ENCODE data around the gene SNED1.
A peak's percentile ranks its signal among the peaks of the same experiment; 100 is the strongest.
"Not testable (repeated sequence)": the region's sequence is repeated elsewhere in the genome, so short reads cannot be mapped to it uniquely, and the experiment has no call there.

SNED1 gene

DNA sequence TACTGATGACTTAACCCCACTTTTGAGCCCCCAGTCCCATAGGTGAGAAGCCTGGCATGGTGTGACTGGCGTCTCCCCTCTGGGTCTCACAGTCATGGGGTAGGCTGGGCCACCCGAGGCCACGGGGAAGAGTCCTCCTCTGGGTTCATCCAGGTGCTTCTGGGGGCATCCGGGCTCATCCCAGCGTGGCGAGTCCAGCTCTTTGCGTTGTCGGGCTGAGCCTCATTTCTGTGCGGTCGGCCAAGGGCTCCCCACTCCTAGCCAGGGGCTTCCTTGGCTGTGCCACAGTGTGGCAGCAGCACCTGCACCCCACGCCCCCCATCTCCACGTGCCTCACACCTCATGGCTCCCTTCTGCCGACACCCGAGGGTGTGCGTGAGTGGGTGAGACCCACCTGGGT, 27.6 kb upstream of the SNED1 start:
- no peak for DNase-seq (ENCODE audit: insufficient read length, low spot score)
- no peak for FAIRE-seq

DNA sequence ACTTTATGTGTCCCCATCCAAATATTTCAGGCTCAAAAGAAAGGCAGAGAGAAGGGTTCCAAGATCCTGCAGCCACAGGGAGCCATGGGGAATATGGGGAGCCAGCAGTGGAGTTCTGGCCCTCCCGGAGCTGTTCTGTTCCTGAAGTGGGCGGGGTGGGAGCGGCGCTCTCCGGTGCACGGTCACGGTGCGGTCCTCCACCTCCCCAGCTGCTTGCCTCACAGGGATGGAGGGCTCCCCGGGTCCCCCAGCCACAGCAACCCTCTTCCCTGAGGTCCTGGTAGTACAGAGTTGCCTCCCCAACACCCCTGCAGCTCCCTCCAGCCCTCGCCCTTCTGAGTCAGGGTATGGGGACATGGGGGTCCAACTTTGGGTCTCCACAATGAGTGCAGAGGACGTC, 26.2 kb upstream of the SNED1 start:
- FAIRE-seq = no peak

DNA sequence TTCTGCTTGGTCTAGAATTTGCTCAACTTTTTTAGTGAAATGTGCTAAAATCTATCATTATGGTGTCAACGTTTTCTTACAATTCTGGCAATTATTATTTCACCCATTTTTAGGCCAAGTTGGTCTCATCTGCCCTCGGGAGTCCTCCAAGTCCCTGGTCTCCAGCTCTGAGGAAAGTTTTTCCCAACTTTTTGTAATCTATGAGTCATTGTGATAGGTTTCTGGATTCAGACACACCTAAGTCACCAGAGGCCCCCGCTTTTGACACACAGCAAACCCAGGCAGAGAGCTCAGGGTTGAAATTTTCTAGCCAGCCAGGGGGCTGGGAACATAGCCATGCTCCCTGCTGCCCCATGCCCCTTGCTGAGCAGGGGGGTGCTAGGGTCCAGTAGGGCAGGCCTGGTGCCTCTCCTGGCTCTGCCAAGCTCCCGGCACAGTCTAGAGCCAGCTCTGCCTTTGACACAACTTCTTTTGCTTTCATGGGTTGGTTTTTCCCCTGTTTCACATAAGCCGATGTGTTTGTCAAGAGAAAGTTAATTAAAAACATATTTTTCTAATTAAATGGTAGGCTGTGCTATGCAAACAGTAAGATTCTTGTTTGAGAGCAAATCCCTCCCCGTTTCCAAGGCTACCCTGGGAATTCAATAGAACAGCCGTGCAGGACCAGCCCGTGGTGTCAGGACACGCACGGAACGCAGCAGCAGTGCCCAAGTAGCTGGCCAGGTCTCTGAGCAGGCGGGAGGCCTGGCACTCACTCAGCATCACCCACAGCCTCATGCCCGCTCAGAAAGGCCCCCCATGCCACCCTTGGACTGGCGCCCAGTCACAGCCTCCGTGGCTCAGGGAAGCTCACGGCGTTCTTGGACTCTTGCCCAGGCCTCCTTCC, 25.5 kb upstream of the SNED1 start:
- DNase-seq (ENCODE audit: insufficient read length, low spot score) (no peak), FAIRE-seq (no peak)

More for the DNA sequence above, 26.2 kb upstream of the SNED1 start:
- no peak for DNase-seq (ENCODE audit: insufficient read length, low spot score)

DNA sequence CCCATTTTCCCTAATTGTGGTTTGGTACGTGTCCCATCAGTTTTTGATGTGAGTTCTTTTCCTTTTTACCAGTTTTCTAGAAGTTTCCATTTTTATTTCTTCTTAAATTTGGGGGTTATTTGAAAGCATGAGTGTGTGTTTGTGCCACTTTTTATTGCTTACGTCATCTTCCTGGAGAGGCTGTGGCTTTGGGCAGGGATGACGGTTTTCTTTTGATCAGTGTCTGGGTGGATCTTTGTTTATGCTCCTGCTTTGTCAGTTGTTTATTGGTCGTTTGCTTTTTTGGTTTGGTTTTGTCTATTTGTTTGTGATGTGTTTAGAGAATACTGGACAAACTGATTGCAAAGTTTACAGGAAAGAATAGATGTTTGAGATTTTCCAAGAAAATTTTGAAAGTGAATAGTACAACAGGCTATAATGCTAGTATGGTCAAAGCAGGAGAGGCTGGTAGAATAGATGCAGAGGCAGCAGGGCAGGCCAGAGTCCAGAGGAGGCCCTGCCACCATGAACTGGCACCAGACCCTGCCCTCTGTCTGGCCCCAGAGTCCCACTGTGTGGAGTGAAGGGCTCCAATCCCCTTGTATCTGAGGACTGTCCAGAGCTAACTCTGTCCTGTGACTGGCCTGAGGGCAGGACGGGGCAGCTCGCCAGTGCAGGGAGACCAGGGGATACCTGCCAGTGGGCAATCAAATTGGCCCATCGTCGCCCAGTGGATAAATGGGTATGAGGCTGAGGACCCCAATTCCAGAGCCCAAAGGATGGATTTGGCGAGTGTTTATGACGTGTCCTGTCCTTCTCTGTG, 23.4 kb upstream of the SNED1 start:
- FAIRE-seq (no peak), DNase-seq (ENCODE audit: insufficient read length, low spot score) (no peak)

DNA sequence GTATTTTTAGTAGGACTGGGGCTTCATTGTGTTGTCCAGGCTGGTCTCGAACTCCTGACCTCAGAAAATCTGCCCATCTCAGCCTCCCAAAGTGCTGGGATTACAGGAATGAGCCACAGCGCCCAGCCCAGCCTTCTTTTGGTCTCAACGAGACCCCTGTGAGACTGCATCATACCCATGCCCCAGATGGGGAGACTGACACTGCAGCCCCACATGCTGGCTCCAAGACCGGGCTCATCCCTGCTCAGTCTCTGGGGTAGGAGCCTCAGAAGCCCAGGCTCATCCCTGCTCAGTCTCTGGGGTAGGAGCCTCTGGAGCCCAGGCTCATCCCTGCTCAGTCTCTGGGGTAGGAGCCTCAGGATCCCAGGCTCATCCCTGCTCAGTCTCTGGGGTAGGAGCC, 22.5 kb upstream of the SNED1 start:
- not testable (repeated sequence) for DNase-seq (ENCODE audit: insufficient read length, low spot score); FAIRE-seq

DNA sequence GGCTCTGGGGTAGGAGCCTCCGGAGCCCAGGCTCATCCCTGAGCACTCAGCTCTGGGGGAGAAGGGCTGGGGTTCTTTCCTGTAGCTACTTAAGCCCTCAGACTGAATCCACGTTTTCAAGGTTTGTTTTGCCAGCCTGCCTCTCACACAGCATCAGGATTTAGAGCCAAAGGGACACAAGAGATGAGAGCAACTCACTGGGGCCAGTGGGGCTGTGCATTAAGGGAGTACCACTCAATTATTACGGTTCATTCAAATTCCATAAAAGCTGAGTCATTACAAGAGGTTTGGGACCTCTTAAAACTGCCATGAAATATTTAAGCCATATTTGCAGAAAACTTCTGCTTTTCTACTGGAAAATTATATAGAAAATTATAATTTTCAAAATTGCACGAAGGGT, 17.1 kb upstream of the SNED1 start:
- no peak for DNase-seq (ENCODE audit: insufficient read length, low spot score)
- no peak for FAIRE-seq

DNA sequence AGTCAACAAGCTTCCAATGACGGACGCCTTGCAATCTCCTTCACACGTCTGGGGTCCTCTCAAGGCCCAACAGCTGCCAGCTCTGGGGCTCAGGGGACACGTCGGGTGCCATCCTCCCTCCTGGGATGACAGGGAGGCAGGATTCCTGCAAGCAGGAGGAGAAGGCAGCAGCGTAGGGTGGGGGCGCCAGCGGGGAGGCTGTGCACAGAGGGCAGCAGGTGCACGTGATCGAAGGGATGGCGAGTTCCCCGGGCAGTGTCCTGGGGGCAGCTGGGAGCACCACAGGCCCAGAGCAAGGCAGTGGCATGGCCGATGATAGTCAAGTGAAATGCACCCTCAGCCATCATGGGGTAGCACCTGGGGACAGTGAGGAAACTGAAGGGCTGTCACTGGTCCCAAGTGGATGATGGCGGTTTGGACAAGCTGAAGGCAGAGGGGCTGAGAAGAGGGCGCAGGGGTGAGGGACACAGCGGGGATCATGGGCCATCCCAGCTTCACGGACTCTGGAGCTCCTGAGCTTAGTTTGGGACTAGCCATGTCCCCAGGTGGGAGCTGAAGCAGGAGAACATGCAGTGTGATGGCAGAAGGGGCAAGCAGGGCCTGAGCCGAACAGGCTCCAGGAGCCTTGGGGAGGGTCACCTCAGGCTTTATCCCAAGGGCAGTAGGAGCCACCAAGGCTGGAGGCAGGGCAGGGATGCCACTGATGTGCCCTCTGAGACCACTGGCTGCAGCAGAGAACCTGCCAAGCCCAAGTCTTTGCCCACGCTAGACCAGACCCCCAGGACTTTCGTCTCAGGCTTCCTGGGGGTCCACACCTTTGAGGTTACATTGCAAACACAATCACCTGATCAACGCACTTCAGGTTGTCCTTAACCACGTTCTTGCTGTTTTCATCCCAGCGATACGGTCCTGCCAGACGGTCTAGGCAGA, 16.3 kb upstream of the SNED1 start:
- DNase-seq (ENCODE audit: insufficient read length, low spot score) (no peak), FAIRE-seq (no peak)

DNA sequence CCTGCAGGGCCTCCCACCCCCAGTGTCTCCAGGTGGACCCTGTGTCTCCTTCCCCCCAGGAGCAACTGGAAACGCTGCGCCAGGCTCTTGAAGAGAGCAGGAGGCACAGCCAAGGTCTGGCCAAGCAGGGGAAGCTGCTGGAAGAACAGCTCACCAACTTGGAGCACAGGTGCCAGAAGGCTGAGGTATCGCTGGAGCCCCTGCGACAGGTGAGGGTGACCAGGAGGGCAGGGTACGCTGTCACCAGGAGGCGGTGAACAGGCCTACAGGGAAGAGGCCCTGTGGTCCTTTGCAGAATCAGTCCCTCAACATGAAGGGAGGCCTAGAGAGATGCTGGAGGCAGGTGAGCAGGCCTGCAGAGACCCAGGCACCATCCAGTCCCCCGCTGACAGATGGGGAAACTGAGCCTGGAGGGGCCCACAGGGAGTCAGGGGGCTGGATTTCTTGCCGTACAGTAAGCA, 15.6 kb upstream of the SNED1 start:
- FAIRE-seq = no peak
- no peak for DNase-seq (ENCODE audit: insufficient read length, low spot score)

DNA sequence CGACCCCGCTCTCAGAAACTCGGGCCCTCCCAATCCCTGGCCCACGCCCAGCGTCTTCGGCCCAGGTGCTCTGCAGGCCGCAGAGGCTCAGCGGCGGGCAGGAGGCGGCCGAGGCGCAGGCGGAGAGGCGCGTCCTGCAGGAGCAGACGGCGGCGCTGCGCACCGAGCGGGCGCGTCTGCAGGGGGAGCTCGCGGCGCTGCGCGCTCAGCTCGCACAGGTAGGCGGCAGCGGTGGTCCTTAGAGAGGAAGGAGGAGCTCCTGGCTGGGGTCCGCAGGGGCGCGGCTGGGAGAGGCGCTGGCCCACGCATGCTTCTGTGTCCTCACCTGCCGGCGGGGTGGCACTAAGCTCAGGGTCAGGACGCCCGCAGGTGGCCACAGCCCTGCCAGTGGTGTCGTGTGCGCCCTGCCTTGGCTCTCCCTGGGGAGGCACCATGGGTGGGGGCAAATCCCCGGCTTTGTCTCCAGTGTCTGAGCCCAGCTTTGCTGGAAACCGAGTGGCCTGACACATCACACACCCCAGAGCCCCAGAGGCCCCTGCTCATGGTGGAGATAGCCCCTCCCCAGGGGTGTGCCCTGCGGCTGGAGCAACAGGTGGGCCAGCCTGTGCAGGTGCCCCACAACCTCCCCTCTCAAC, 14.9 kb upstream of the SNED1 start:
- no peak for FAIRE-seq
- no peak for DNase-seq (ENCODE audit: insufficient read length, low spot score)

DNA sequence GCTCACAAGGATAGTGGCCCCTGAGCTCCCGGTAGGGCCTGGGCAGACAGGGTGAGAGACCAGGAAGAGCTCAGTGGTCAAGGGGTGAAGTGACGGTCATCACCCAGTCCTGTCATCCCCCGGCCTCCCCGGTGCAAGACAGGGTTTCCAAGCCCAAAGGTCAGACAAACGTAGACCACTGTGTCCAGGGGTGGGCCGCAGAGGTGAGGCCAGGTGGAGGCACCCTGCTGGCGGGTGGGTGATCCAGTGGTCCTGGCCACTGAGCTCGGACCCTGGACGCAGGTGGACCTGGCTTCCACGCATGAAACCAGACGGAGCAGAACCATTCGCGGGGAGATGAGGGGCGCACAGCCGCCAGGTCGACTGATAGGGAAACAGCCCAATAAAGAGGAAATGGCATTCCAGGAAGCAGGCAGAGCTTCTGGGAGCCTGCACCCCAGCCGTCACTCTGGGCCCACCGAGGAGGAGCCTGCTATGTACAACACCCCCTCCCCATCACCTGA, 14.4 kb upstream of the SNED1 start:
- FAIRE-seq (no peak), DNase-seq (ENCODE audit: insufficient read length, low spot score) (no peak)

DNA sequence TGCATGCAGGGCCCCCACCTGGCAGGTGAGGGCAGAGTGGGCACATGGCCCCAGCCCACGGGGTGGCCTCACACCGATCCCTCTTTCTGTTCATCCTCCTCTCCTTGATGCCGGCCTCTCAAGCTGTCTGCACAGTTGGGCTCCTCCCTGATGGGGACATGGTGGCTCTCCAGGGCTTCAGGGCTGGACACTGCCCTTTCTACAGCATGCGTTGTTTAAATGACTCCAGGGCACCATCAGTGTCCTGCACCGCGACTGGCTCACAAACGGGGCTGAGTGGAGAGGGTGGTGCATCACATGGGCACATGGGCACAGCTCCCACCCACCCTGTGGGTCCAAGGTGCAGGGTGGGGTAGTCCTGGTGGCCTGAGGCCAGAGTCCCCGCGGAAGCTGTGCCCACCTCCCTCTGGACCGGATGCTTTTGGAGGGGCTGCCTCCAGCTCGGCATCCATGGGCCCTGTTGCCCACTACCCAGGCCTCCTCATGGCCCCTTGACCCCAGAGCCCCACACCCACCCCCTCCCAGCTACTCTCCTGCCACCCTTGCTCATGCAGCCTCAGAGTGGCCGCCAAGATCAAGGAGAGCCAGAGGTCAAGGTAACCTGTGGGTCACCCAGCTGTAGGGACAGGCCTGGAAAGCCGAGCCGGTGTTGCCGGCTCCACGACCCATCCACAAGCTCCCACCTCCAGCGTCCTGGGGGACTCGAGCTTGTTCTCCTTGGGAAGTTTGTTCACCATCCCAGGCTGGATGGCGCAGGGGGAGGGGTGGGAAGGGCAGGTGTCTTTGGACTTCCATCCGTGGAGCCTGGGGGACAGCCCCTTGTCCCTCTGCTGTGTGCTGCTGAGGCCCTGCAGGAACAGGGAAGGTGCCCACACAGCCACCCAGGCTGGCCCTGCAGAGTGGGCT, 12.3 kb upstream of the SNED1 start:
- FAIRE-seq (no peak), DNase-seq (ENCODE audit: insufficient read length, low spot score) (no peak)

DNA sequence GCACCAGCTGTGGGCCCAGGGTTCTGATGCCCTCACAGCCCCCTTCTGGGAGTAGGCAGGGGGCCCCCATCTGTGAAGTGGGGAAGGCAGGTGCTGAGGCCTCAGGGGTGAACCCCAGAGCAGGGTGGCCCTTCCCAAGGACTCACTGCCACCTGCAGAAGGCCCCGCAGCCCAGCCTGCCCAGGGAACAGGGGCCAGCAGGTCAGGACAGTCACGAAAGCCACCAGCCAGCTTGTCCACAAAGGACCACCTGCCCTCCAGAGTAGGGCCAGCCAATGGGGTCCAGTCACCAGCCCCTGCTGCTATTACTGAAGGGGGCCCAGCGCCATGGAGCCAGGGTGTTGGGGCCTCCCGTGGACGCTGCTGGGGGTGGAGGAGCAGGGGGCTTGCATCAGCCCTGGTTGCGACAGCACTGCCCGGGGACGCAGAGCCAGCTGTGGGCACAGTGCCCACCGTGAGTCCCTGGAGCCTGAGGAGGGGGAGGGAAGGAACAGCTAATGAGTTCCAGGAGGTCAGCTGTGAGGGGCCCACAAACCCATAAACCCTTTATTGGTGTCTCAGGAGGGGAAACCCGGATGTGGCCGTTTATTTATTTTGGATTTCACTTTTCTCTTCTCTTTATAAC, 11.5 kb upstream of the SNED1 start:
- no peak for FAIRE-seq

DNA sequence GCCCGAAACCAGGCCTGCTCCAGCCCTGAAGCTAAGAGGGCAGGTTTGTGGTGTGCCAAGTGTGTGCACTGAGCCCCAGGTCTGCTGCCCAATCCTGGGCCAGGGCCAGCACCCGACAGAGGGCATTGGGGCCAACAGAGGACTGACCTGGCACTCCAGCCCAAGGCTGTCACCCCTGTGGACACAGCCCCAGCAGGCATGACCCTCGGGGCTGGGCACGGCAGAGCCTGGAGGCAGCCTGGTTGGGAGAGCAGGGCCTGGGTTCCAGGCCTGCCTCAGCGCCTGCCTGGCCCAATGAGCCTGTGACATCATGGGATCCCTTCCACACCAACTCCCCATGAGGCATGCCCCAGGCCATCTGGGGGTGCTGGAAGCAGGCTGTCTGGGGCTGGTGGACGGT, 10.8 kb upstream of the SNED1 start:
- DNase-seq (ENCODE audit: insufficient read length, low spot score) (no peak), FAIRE-seq (no peak)

More for the DNA sequence above, 11.5 kb upstream of the SNED1 start:
- no peak for DNase-seq (ENCODE audit: insufficient read length, low spot score)

DNA sequence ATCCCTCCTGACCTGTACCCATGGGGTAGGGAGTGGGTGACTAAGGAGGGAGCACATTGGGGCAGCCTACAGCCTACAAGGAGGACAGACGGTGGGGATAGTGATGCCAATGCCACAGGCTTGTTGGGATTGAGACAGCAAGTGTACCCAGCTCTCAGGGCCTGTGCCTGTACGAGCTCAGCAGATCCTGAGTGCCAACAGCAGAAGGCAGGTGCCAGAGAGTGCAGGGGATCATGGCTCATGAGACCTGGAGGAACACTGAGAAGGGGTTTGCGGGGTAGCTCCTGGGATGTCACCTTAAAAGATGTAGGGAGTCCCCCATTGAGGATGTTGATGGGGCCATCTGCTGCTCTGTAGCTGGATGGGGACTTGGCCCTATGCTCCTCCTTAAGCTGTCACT, 10.3 kb upstream of the SNED1 start:
- DNase-seq (ENCODE audit: insufficient read length, low spot score) (no peak), FAIRE-seq (no peak)

DNA sequence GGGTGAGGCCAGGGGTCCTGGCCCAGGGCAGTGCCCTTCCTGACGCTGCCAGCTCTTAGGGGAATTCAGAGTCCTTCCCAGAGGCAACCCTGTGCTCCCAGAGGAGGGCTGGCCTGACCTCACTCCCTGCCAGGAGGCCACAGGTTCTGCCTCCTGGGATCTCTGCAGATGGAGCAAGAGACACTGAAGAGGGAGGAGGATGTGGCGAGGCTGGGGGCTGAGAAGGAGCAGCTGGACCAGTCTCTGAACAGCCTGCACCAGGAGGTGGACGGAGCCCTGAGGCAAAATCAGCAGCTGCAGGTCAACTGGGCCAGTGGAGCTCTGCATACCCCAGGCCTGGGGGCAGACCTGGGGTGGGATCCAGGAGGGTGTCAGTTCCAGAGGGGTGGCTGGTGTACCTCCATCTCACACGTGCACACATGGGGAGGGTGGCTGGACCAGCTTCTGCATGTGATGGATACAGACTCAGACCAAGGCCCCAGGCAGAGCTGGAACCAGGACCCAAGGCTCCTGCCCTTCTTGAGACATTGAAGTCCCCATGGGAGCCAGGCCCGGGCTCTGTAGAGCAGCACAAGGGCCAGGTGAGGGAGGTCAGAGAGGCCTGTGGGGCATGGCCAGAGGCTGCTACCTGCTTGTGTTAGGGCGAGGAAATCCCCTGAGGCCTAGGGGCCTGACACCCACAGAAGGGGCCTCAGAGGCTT, 9.7 kb upstream of the SNED1 start:
- FAIRE-seq (no peak), DNase-seq (ENCODE audit: insufficient read length, low spot score) (no peak)

DNA sequence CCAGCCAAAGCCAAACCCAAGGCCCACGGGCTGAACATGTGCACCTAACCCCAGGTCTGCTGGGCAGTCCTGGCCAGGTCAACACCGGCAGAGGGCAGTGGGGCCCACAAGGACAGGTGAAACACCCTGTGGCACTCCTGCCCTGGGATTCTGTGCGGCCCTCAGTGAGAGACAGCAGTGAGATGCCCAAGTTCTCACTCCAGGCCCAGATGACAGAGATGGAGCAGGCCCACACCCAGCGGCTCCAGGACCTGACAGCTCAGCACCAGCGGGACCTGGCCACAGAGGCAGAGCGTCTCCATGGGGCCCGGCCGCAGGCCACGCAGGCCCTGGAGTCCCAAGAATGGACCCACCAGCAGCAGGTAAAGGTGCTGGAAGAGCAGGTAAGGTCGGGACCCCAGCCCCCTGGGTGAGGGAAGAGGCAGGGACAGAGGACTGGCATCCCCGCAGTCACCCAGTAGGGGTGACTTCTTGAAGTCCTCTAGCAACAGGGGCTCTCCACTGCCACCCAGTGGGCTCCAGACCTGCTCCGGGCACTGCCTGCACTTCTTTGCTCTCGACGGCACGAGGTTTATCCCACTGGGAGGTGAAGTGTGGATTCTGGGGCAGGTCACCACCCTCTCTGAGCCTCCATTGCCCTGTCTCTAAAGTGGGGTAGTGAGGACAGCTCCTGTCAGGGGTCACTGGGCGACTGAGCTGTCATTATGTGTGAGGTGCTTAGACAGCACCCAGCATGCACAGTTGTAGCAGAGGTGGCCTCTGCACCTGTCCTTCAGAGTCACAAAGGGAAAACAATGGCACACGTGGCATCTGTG, 8.8 kb upstream of the SNED1 start:
- DNase-seq (ENCODE audit: insufficient read length, low spot score) (no peak), FAIRE-seq (peak; percentile 49)

DNA sequence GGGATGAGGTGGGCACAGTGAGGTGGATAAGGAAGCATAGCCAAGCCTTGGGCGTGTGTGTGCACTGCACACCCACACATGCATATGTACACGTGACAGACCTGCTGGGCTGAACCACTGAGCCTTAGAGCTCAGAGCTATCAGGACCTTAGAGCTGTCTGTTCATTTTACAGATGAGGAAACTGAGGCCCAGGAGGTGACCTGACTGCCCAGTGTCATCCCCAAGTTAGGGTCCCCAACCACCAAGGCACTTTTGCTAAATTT, 8.2 kb upstream of the SNED1 start:
- no peak for DNase-seq (ENCODE audit: insufficient read length, low spot score)
- no peak for FAIRE-seq
